Epithelial cell of proximal tubule (primary cell): ENCODE measurements around the gene PLEKHJ1. TPM values are rescaled to one million over a fixed set of nuclear protein-coding genes. Genes with fewer than 3 reads are reported as not detected.
A peak's percentile ranks its signal among the peaks of the same experiment; 100 is the strongest.

Experiments used
- DNase-seq: peaks from one replicate; pipeline ENCODE4 v3.0.0-alpha.2; 2011; ENCODE audit warnings: low read depth
- H3K4me3 ChIP-seq: 2 replicates; pipeline ENCODE4 v1.5.1; 2011; ENCODE audit warnings: low read depth, mild to moderate bottlenecking, low read length
- CTCF ChIP-seq: conservative IDR thresholded peaks from 2 replicates; pipeline ENCODE4 v1.5.1; 2012; ENCODE audit warnings: low read depth, mild to moderate bottlenecking, low read length
- total RNA-seq: library from RNA; depleted of rRNA; stranded (reverse); fragments of >200 nt; gene quantifications from 2 replicates; pipeline ENCODE4 v1.2.3, GENCODE V29; 2015

The PLEKHJ1 gene
- total RNA-seq, 1 donor from 2014 or later: 167 TPM

GRCh38 chr19:2268480-2268830 is 32.3 kb upstream of the PLEKHJ1 start:
- peak overlapping the region; percentile 74 for H3K4me3 ChIP-seq
- no peak for TF ChIP-seq CTCF
- DNase-seq: no peak

- no peak for TF ChIP-seq CTCF
- no peak for DNase-seq
- H3K4me3 ChIP-seq: no peak overlapping the region
Measured at GRCh38 chr19:2266183-2266993, 30.3 kb upstream of the PLEKHJ1 start.

DNA sequence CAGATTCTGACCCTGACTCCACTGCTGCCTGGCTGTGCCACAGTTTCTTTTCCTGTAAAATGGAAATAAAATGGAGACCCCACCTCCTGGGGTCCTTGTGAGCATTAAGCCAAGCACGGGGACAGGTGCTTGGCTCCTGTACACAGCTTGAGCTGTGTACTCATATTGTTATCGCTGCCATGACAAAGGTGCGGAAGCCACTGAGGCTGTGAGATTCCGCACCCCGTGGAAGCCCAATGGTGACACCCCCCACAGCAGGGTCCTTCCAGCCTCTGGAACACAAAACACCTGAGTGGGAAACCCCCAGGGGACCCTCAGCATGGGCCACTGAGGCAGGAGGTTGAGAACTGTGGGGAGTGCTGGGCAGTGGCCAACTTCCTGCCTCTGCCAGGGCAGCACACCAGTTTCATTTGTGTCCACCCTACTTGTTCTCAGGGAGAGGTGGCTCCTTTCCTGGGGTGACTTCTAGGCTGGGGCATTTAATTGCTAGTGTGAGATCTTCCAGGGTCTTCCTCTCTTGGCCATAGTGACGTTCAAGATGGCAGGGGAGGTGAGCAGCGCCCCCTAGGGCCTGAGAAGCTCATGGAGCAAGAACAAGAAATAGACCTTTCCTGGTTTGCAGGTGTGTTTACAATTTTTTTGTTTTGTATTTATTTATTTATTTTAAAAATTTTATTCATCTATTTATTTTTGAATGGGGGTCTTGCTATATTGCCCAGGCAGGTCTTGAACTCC is 25.5 kb upstream of the PLEKHJ1 start:
- no peak overlapping the region for H3K4me3 ChIP-seq
- DNase-seq: no peak
- TF ChIP-seq CTCF: peak; percentile 79

DNA sequence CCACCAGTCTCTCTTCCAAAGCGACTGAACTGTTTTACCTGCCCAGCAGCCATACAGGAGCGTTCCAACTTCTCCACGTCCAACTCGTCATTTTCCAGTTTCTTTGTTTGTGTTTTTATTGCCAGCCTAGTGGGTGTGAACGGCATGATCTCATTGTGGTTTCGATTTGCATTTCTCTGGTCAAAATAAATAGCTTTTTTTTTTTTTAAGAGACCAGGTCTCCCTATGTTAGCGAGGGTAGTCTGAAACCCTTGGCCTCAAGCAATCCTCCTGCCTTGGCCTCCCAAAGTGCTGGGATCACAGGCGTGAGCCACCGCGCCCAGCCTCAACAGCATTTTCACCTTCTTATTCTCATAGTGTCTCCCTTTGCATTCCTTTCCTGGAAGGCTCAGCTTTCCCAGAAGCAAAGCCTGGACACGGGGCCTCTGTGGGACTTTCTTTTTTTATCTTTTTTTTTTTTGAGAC is 24.2 kb upstream of the PLEKHJ1 start:
- TF ChIP-seq CTCF: no peak
- DNase-seq: no peak
- no peak overlapping the region for H3K4me3 ChIP-seq

DNA sequence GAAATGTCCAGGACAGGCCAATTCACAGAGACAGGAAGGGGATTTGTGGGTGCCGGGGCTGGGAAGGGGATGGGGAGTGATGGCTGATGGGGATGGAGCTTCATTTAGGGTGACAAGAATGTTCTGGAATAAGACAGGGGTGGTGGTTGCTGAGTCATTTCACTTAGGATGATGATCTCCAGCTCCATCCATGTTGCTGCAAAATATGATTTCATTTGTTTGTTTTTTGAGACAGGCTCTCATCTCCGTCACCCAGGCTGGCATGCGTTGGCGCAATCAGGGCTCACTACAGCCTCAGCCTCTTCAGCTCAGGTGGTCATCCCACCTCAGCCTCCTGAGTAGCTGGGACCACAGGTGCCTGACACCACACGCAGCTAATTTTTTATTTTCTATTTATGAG is 23.2 kb upstream of the PLEKHJ1 start:
- TF ChIP-seq CTCF: no peak
- no peak for DNase-seq
- H3K4me3 ChIP-seq: no peak overlapping the region

GRCh38 chr19:2255982-2256685 is 20.0 kb upstream of the PLEKHJ1 start, which contains the start of gene JSRP1:
Gene JSRP1 (minus strand): TSS chr19:2256417. CDS start chr19:2255314, 1,103 bp downstream.
- no peak for DNase-seq
- no peak within 1 kb of the TSS for H3K4me3 ChIP-seq
- no peak for TF ChIP-seq CTCF
